Caco-2 (cell line): Measurements from ENCODE around the gene P2RX7. TPM values are rescaled to one million over a fixed set of nuclear protein-coding genes. Genes with fewer than 3 reads are reported as not detected.

ENCODE experiments used
- BruUV-seq: library from RNA; stranded (reverse); fragments of 400-500 nt; replicated peaks from 2 replicates; lab custom pipeline; 2021; lab: Mats Ljungman, UMichigan
- CTCF ChIA-PET: fragments of 300-600 bp; sonication (Branson Sonifier 250); formaldehyde crosslinking; loops from one replicate; lab custom pipeline; 2022; ENCODE audit warnings: antibody characterized with exemption; lab: Charles Lee
- POLR2A ChIA-PET: fragments of 300-600 bp; sonication (Branson Sonifier 250); formaldehyde crosslinking; loops from one replicate; lab custom pipeline; 2022; ENCODE audit warnings: antibody characterized with exemption; lab: Charles Lee
- DNase-seq, 2 experiments: peaks; one replicate each; pipeline versions ENCODE4 v3.0.0 to v3.0.0-alpha.2; 2020 to 2022
- H3K27me3 ChIP-seq: replicated peaks from 2 replicates; pipeline ENCODE4 v1.6.0; 2011; ENCODE audit warnings: low read length; ENCODE audit not compliant: control insufficient read depth, insufficient read depth
- H3K36me3 ChIP-seq: 2 replicates; pipeline ENCODE4 v1.5.1; 2011; ENCODE audit warnings: low read length; ENCODE audit not compliant: control insufficient read depth, insufficient read depth
- H3K4me1 ChIP-seq: fragments of 250-450 bp; sonication (Bioruptor Pico); 2 replicates; pipeline ENCODE4 v1.5.1; 2020; ENCODE audit warnings: mild to moderate bottlenecking
- H3K4me3 ChIP-seq: 2 replicates; pipeline ENCODE4 v1.5.1; 2011; ENCODE audit warnings: low read depth, mild to moderate bottlenecking, control low read depth, low read length
- H3K9me3 ChIP-seq: fragments of 250-450 bp; sonication (Bioruptor Pico); 2 replicates; pipeline ENCODE4 v1.5.1; 2020; ENCODE audit warnings: mild to moderate bottlenecking, moderate library complexity
- H3K27ac Mint-ChIP-seq: one replicate; pipeline ENCODE4 v1.8.0; 2022; ENCODE audit warnings: mixed read lengths; ENCODE audit not compliant: unreplicated experiment
- H3K27me3 Mint-ChIP-seq: one replicate; pipeline ENCODE4 v1.8.0; 2022; ENCODE audit warnings: mixed read lengths; ENCODE audit not compliant: insufficient read depth, unreplicated experiment
- H3K36me3 Mint-ChIP-seq: one replicate; pipeline ENCODE4 v1.8.0; 2022; ENCODE audit warnings: mild to moderate bottlenecking, mixed read lengths; ENCODE audit not compliant: insufficient read depth, unreplicated experiment
- H3K4me1 Mint-ChIP-seq: one replicate; pipeline ENCODE4 v1.8.0; 2022; ENCODE audit warnings: low read depth, mixed read lengths; ENCODE audit not compliant: unreplicated experiment
- H3K4me3 Mint-ChIP-seq: one replicate; pipeline ENCODE4 v1.8.0; 2022; ENCODE audit warnings: mild to moderate bottlenecking, moderate library complexity, mixed read lengths; ENCODE audit not compliant: unreplicated experiment
- H3K9me3 Mint-ChIP-seq: one replicate; pipeline ENCODE4 v1.8.0; 2022; ENCODE audit warnings: mixed read lengths; ENCODE audit not compliant: unreplicated experiment
- CTCF ChIP-seq, 2 experiments: fragments of 200-600 bp in 1 of 2; IDR thresholded peaks; 1 replicate in 1 of 2; 2 replicates in 1 of 2; pipeline versions ENCODE4 v1.5.1 to v1.8.0; 2011 to 2022; ENCODE audit warnings: antibody characterized with exemption in 1 of 2, control low read depth in 1 of 2, inconsistent platforms in 1 of 2, low read depth in 1 of 2, low read length in 1 of 2, mild to moderate bottlenecking in 1 of 2, moderate library complexity in 1 of 2; ENCODE audit not compliant: insufficient read depth in 1 of 2, severe bottlenecking in 1 of 2, unreplicated experiment in 1 of 2
- intact Hi-C: fragments of 100-400 bp; cut with micrococcal nuclease; formaldehyde crosslinking; loops from one replicate; pipeline ENCODE4 v1.10.0; 2022; ENCODE audit not compliant: unreplicated experiment
- total RNA-seq: library from RNA; stranded (reverse); gene quantifications from 2 replicates; pipeline ENCODE4 v1.2.3, GENCODE V29; 2022

P2RX7 gene
- total RNA-seq, 1 experiment from 2014 or later = not detected

GRCh38 chr12:121113057-121113456 is 19.6 kb upstream of the P2RX7 start:
- ChIA-PET POLR2A (no interaction called here), CTCF (no interaction called here)
- Histone ChIP-seq H3K4me3 (no peak overlapping the region), H3K9me3 (no peaks in the 10 kb centered on the region), H3K36me3 (no peaks in the 10 kb centered on the region), H3K27me3 (no peaks in the 10 kb centered on the region), H3K4me1 (peaks cover 12% of the 10 kb centered on the region; the same call in 1 of the 2 replicates)
- no peak for DNase-seq
- H3K27me3 Mint-ChIP-seq = no peaks in the 10 kb centered on the region
- no peak overlapping the region for H3K27ac Mint-ChIP-seq
- H3K9me3 Mint-ChIP-seq = no peaks in the 10 kb centered on the region
- H3K36me3 Mint-ChIP-seq = no peaks in the 10 kb centered on the region
- no peak overlapping the region for H3K4me3 Mint-ChIP-seq
- TF ChIP-seq CTCF (IDR thresholded peaks at IDR 0.05; ENCODE audit: insufficient read depth in 1 of 2, low read depth in 1 of 2, low read length in 1 of 2, severe bottlenecking in 1 of 2, unreplicated experiment in 1 of 2) = no peak
- H3K4me1 Mint-ChIP-seq = peaks cover under 1% of the 10 kb centered on the region
- BruUV-seq = no TSS peak
- intact Hi-C loops = loop anchor here (5.0 kb wide), 3 partner anchors 106 to 531 kb away; partner anchors contain the start of gene POP5

GRCh38 chr12:121114019-121114639 is 18.5 kb upstream of the P2RX7 start:
- no peak for DNase-seq
- Mint-ChIP-seq H3K9me3 (no peaks in the 10 kb centered on the region), H3K4me3 (no peak overlapping the region), H3K27ac (no peak overlapping the region), H3K36me3 (no peaks in the 10 kb centered on the region), H3K4me1 (no peaks in the 10 kb centered on the region), H3K27me3 (no peaks in the 10 kb centered on the region)
- Histone ChIP-seq H3K27me3 (no peaks in the 10 kb centered on the region), H3K4me3 (no peak overlapping the region), H3K4me1 (peaks cover 12% of the 10 kb centered on the region; the same call in 1 of the 2 replicates), H3K36me3 (no peaks in the 10 kb centered on the region), H3K9me3 (no peaks in the 10 kb centered on the region)
- ChIA-PET CTCF (no interaction called here), POLR2A (interaction anchor here (0.5 kb wide), 1 partner anchor 66 kb away, joined by 9 read pairs; no protein-coding TSS in a partner anchor)
- no TSS peak for BruUV-seq
- intact Hi-C loops = loop anchor here (5.0 kb wide), 3 partner anchors 107 to 532 kb away; partner anchors contain the start of gene POP5
- TF ChIP-seq CTCF (IDR thresholded peaks at IDR 0.05; ENCODE audit: insufficient read depth in 1 of 2, low read depth in 1 of 2, low read length in 1 of 2, severe bottlenecking in 1 of 2, unreplicated experiment in 1 of 2) = no peak

- no peak overlapping the region for H3K4me3 Mint-ChIP-seq
- Histone ChIP-seq H3K27me3 (no peaks in the 10 kb centered on the region), H3K4me1 (peaks cover 12% of the 10 kb centered on the region; the same call in 1 of the 2 replicates), H3K9me3 (no peaks in the 10 kb centered on the region), H3K4me3 (no peak overlapping the region), H3K36me3 (no peaks in the 10 kb centered on the region)
- TF ChIP-seq CTCF (IDR thresholded peaks at IDR 0.05; ENCODE audit: insufficient read depth in 1 of 2, low read depth in 1 of 2, low read length in 1 of 2, severe bottlenecking in 1 of 2, unreplicated experiment in 1 of 2) = no peak
- CTCF ChIA-PET = no interaction called here
- H3K27me3 Mint-ChIP-seq = no peaks in the 10 kb centered on the region
- POLR2A ChIA-PET = no interaction called here
- no peak overlapping the region for H3K27ac Mint-ChIP-seq
- H3K36me3 Mint-ChIP-seq = no peaks in the 10 kb centered on the region
- intact Hi-C loops = loop anchor here (5.0 kb wide), 3 partner anchors 108 to 533 kb away; partner anchors contain the start of gene POP5
- H3K9me3 Mint-ChIP-seq = no peaks in the 10 kb centered on the region
- DNase-seq = no peak
- no TSS peak for BruUV-seq
- no peaks in the 10 kb centered on the region for H3K4me1 Mint-ChIP-seq
Observed at GRCh38 chr12:121114806-121115205, 17.9 kb upstream of the P2RX7 start.
